MM.1S (cell line): ENCODE results near the gene PTGDS.

Experiments used
- DNase-seq: peaks from one replicate; pipeline ENCODE4 v3.0.0-alpha.2; 2015
- H2AFZ ChIP-seq: fragments of 300-600 bp; sonication (generic); 2 replicates; pipeline ENCODE4 v1.6.0; 2016; ENCODE audit warnings: antibody characterized with exemption, low read length
- H3F3A ChIP-seq: fragments of 300-600 bp; sonication (generic); 2 replicates; pipeline ENCODE4 v1.6.1; 2016; ENCODE audit warnings: mild to moderate bottlenecking, antibody characterized with exemption, low read length, moderate library complexity, mixed read lengths; ENCODE audit not compliant: insufficient read depth
- H3K27ac ChIP-seq: fragments of 300-600 bp; sonication (generic); 2 replicates; pipeline ENCODE4 v1.5.1; 2016; ENCODE audit warnings: mild to moderate bottlenecking, low read length
- H3K27me3 ChIP-seq: fragments of 300-600 bp; sonication (generic); replicated peaks from 2 replicates; pipeline ENCODE4 v1.6.0; 2016; ENCODE audit warnings: low read length; ENCODE audit not compliant: insufficient read depth
- H3K36me3 ChIP-seq: fragments of 300-600 bp; sonication (generic); replicated peaks from 2 replicates; pipeline ENCODE4 v1.6.1; 2016; ENCODE audit warnings: mild to moderate bottlenecking, low read length, mixed read lengths; ENCODE audit not compliant: insufficient read depth
- H3K4me1 ChIP-seq: fragments of 300-600 bp; sonication (generic); 2 replicates; pipeline ENCODE4 v1.6.1; 2016; ENCODE audit warnings: low read length, mixed read lengths
- H3K4me2 ChIP-seq: fragments of 300-600 bp; sonication (generic); 2 replicates; pipeline ENCODE4 v1.6.0; 2016; ENCODE audit warnings: low read depth, low read length
- H3K4me3 ChIP-seq: fragments of 300-600 bp; sonication (generic); 2 replicates; pipeline ENCODE4 v1.5.1; 2016; ENCODE audit warnings: low read length, mixed read lengths
- H3K79me2 ChIP-seq: fragments of 300-600 bp; sonication (generic); 2 replicates; pipeline ENCODE4 v1.6.1; 2016; ENCODE audit warnings: mixed run types, low read length, mixed read lengths
- H3K9ac ChIP-seq: fragments of 300-600 bp; sonication (generic); 2 replicates; pipeline ENCODE4 v1.6.1; 2016; ENCODE audit warnings: low read length, mixed read lengths
- H3K9me2 ChIP-seq: fragments of 300-600 bp; sonication (generic); replicated peaks from 2 replicates; pipeline ENCODE4 v1.6.1; 2016; ENCODE audit warnings: mild to moderate bottlenecking, low read length, mixed read lengths; ENCODE audit not compliant: insufficient read depth
- H3K9me3 ChIP-seq: fragments of 300-600 bp; sonication (generic); replicated peaks from 2 replicates; pipeline ENCODE4 v1.6.1; 2016; ENCODE audit warnings: mild to moderate bottlenecking, low read length, mixed read lengths; ENCODE audit not compliant: insufficient read depth
- H4K20me1 ChIP-seq: fragments of 300-600 bp; sonication (generic); 2 replicates; pipeline ENCODE4 v1.6.1; 2016; ENCODE audit warnings: mild to moderate bottlenecking, low read length, moderate library complexity, mixed read lengths; ENCODE audit not compliant: insufficient read depth
- EZH2 ChIP-seq: fragments of 300-600 bp; sonication (generic); optimal IDR thresholded peaks from 2 replicates; pipeline ENCODE3; 2017; ENCODE audit warnings: low read depth, mild to moderate bottlenecking, antibody characterized with exemption, low read length, mixed read lengths
- EZH2phosphoT487 ChIP-seq: fragments of 300-600 bp; sonication (generic); IDR thresholded peaks from 2 replicates; pipeline ENCODE4 v1.6.1; 2018; ENCODE audit warnings: antibody characterized with exemption, low read length
- TF ChIP-seq, protein P1 (sequence below): fragments of 300-600 bp; sonication (generic); IDR thresholded peaks from 2 replicates; pipeline ENCODE4 v1.5.1; 2016; ENCODE audit warnings: antibody characterized with exemption, low read length, mixed read lengths

PTGDS gene

DNA sequence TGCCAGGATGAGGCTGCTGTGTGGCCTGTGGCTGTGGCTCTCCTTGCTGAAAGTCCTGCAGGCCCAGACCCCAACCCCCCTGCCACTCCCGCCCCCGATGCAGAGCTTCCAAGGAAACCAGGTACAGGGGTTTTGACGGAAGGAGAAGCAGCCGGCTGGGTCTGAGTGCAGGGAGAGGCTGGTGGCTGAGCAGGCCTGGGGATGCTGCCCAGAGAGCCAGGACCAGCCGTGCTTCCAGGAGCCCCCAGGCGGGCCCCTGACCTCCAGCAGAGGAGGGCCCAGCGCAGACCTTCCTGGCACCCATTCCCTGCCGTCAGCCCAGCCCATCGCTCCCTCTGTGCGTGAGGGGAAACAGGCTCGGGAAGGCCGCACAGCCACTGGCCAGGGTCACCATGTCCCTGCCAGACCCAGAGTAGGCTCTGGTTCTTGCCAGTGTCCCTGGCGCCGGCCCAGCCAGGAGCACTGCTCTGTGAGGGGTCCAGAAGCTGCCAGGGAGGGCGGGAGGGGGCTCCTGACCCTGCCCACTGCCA, 24.9 kb upstream of the PTGDS start:
- Histone ChIP-seq H3F3A (no peaks in the 10 kb centered on the region), H3K9me3 (no peaks in the 10 kb centered on the region), H3K4me3 (no peak overlapping the region), H2AFZ (no peak overlapping the region), H3K27me3 (peaks cover 38% of the 10 kb centered on the region), H3K4me1 (peaks cover 6% of the 10 kb centered on the region; the same call in 1 of the 2 replicates), H3K27ac (no peak overlapping the region), H3K4me2 (no peak overlapping the region), H4K20me1 (no peaks in the 10 kb centered on the region), H3K9ac (no peak overlapping the region), H3K79me2 (no peaks in the 10 kb centered on the region), H3K36me3 (no peaks in the 10 kb centered on the region), H3K9me2 (no peaks in the 10 kb centered on the region)
- TF ChIP-seq EZH2, result no peak
- TF ChIP-seq, protein P1, sequence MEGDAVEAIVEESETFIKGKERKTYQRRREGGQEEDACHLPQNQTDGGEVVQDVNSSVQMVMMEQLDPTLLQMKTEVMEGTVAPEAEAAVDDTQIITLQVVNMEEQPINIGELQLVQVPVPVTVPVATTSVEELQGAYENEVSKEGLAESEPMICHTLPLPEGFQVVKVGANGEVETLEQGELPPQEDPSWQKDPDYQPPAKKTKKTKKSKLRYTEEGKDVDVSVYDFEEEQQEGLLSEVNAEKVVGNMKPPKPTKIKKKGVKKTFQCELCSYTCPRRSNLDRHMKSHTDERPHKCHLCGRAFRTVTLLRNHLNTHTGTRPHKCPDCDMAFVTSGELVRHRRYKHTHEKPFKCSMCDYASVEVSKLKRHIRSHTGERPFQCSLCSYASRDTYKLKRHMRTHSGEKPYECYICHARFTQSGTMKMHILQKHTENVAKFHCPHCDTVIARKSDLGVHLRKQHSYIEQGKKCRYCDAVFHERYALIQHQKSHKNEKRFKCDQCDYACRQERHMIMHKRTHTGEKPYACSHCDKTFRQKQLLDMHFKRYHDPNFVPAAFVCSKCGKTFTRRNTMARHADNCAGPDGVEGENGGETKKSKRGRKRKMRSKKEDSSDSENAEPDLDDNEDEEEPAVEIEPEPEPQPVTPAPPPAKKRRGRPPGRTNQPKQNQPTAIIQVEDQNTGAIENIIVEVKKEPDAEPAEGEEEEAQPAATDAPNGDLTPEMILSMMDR, result no peak
- TF ChIP-seq EZH2phosphoT487, result no peak
- DNase-seq, result no peak

DNA sequence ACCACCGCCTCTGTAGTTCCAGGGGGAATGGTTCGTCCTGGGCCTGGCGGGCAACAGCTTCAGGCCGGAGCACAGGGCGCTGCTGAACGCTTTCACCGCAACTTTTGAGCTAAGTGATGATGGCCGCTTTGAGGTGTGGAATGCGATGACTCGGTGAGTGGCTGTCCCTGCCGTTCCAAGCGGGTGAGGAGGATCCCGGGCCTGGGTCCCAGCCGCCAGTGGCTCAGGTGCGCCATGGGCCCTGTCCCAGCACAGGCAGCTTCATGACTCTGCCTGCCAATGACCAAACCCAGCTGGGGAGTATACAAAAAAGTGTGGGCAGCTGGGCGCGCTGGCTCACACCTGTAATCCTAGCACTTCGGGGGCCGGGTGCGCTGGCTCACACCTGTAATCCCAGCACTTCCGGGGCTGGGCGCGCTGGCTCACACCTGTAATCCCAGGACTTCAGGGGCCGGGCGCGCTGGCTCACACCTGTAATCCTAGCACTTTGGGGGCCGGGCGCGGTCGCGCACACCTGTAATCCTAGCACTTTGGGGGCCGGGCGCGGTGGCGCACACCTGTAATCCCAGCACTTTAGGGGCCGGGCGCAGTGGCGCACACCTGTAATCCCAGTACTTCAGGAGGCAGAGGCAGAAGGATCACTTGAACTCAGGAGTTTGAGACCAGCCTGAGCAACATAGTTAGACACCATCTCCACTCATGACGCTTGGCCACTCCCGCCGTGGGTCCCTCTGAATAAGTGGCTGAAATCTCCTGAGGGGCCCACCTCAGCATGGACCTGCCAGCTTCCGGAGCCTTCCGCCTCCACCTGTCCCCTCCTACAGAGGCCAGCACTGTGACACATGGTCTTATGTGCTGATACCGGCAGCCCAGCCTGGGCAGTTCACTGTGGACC, 24.2 kb upstream of the PTGDS start:
- Histone ChIP-seq H3K9me2 (no peaks in the 10 kb centered on the region), H3K27ac (no peak overlapping the region), H3K9ac (no peak overlapping the region)

DNA sequence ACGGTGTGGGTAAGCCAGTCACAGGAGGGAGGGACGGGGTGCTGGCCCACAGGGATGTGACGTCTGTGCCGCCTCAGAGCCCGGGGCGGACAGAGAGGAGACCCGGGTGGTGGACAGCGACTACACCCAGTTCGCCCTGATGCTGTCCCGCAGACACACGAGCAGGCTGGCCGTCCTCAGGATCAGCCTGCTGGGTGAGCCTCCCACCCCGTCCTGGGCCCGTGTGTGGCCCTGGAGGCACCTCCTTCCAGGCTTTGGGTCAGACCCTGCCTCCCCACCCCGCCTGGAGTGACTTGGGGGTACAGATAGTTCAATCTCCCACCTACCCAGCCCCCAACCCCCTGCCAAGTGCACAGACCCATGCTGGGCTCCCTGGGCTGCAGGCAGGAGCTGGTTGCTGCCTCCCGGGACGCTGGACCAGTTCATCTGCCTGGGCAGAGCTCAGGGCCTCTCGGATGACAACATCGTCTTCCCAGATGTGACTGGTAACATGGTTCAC, 23.5 kb upstream of the PTGDS start:
- Histone ChIP-seq H3F3A (no peaks in the 10 kb centered on the region), H3K4me3 (no peak overlapping the region), H4K20me1 (no peaks in the 10 kb centered on the region), H3K9me3 (no peaks in the 10 kb centered on the region), H3K79me2 (no peaks in the 10 kb centered on the region), H3K27me3 (peaks cover 53% of the 10 kb centered on the region), H3K27ac (no peak overlapping the region), H3K9ac (no peak overlapping the region), H3K36me3 (no peaks in the 10 kb centered on the region), H3K9me2 (no peaks in the 10 kb centered on the region), H3K4me2 (no peak overlapping the region), H3K4me1 (peaks cover 6% of the 10 kb centered on the region; the same call in 1 of the 2 replicates), H2AFZ (no peak overlapping the region)
- no peak for DNase-seq
- TF ChIP-seq EZH2, result no peak
- TF ChIP-seq, protein P1, result no peak

More for the DNA sequence above, 24.2 kb upstream of the PTGDS start:
- Histone ChIP-seq H4K20me1 (no peaks in the 10 kb centered on the region), H3K27me3 (peaks cover 46% of the 10 kb centered on the region), H3K4me3 (no peak overlapping the region), H2AFZ (no peak overlapping the region), H3K36me3 (no peaks in the 10 kb centered on the region), H3K79me2 (no peaks in the 10 kb centered on the region), H3K4me1 (peaks cover 6% of the 10 kb centered on the region; the same call in 1 of the 2 replicates), H3F3A (no peaks in the 10 kb centered on the region), H3K4me2 (no peak overlapping the region), H3K9me3 (no peaks in the 10 kb centered on the region)
- no peak for DNase-seq
- TF ChIP-seq, protein P1, result no peak
